Neural progenitor cell (in vitro differentiated cells): ENCODE results near the gene KIT. TPM values are rescaled to one million over a fixed set of nuclear protein-coding genes. Genes with fewer than 3 reads are reported as not detected.
A peak's percentile ranks its signal among the peaks of the same experiment; 100 is the strongest.

Experiments used
- DNase-seq: peaks from one replicate; pipeline ENCODE4 v3.0.0-alpha.2; 2016; ENCODE audit warnings: low spot score
- H2AFZ ChIP-seq: fragments of 200-600 bp; sonication (generic); replicated peaks from 2 replicates; pipeline ENCODE4 v1.6.1; 2016; ENCODE audit warnings: antibody characterized with exemption
- H3F3A ChIP-seq: fragments of 200-600 bp; sonication (generic); 2 replicates; pipeline ENCODE4 v1.6.1; 2016; ENCODE audit warnings: antibody characterized with exemption, low read depth
- H3K27ac ChIP-seq: fragments of 200-600 bp; sonication (generic); 2 replicates; pipeline ENCODE4 v1.5.1; 2016; ENCODE audit warnings: mild to moderate bottlenecking
- H3K27me3 ChIP-seq: fragments of 200-600 bp; sonication (generic); 2 replicates; pipeline ENCODE4 v1.6.1; 2016; ENCODE audit warnings: mild to moderate bottlenecking, moderate library complexity
- H3K36me3 ChIP-seq: fragments of 200-600 bp; sonication (generic); 2 replicates; pipeline ENCODE4 v1.5.1; 2016
- H3K4me1 ChIP-seq: fragments of 200-600 bp; sonication (generic); 2 replicates; pipeline ENCODE4 v1.6.1; 2016; ENCODE audit warnings: mixed run types
- H3K4me2 ChIP-seq: fragments of 200-600 bp; sonication (generic); 2 replicates; pipeline ENCODE4 v1.6.1; 2016
- H3K4me3 ChIP-seq: fragments of 200-600 bp; sonication (generic); 2 replicates; pipeline ENCODE4 v1.5.1; 2016
- H3K79me2 ChIP-seq: fragments of 200-600 bp; sonication (generic); 2 replicates; pipeline ENCODE4 v1.6.1; 2016; ENCODE audit warnings: low read depth
- H3K9ac ChIP-seq: fragments of 200-600 bp; sonication (generic); 2 replicates; pipeline ENCODE4 v1.6.1; 2016
- H3K9me3 ChIP-seq: fragments of 200-600 bp; sonication (generic); 2 replicates; pipeline ENCODE4 v1.5.1; 2016; ENCODE audit warnings: low read depth
- H4K20me1 ChIP-seq: fragments of 200-600 bp; sonication (generic); 2 replicates; pipeline ENCODE4 v1.6.1; 2016; ENCODE audit warnings: low read depth
- H3K27ac Mint-ChIP-seq: 3 replicates; pipeline ENCODE4 v1.8.0; 2021; ENCODE audit warnings: mixed read lengths
- H3K27me3 Mint-ChIP-seq: 2 replicates; pipeline ENCODE4 v1.8.0; 2022; ENCODE audit warnings: low read depth, mild to moderate bottlenecking, inconsistent platforms, moderate library complexity, mixed read lengths; ENCODE audit not compliant: insufficient read depth
- H3K36me3 Mint-ChIP-seq: 3 replicates; pipeline ENCODE4 v1.8.0; 2021; ENCODE audit warnings: mixed read lengths
- H3K4me1 Mint-ChIP-seq: 3 replicates; pipeline ENCODE4 v1.8.0; 2021; ENCODE audit warnings: mixed read lengths
- H3K4me3 Mint-ChIP-seq: 3 replicates; pipeline ENCODE4 v1.8.0; 2021; ENCODE audit warnings: mild to moderate bottlenecking, moderate library complexity, mixed read lengths
- H3K9me3 Mint-ChIP-seq: 3 replicates; pipeline ENCODE4 v1.8.0; 2020; ENCODE audit warnings: mixed read lengths
- CTCF ChIP-seq: fragments of 200-600 bp; sonication (generic); IDR thresholded peaks from 2 replicates; pipeline ENCODE4 v1.5.1; 2017; ENCODE audit warnings: antibody characterized with exemption, mild to moderate bottlenecking
- EZH2 ChIP-seq: fragments of 200-600 bp; sonication (generic); IDR thresholded peaks from 2 replicates; pipeline ENCODE4 v1.6.1; 2017; ENCODE audit warnings: antibody characterized with exemption, mild to moderate bottlenecking, moderate library complexity
- EZH2phosphoT487 ChIP-seq: fragments of 200-600 bp; sonication (generic); IDR thresholded peaks from 2 replicates; pipeline ENCODE4 v1.6.1; 2017; ENCODE audit warnings: antibody characterized with exemption
- total RNA-seq: library from RNA; depleted of rRNA; stranded (reverse); fragments of >200 nt; gene quantifications from 2 replicates; pipeline ENCODE4 v1.2.3, GENCODE V29; 2015; ENCODE audit warnings: low replicate concordance

KIT gene
- total RNA-seq, 1 donor from 2014 or later: 4.6 TPM

- H3K27me3 Mint-ChIP-seq: peaks cover 5% of the 10 kb centered on the region
- H3K36me3 Mint-ChIP-seq: no peaks in the 10 kb centered on the region
- no peak overlapping the region for H2AFZ ChIP-seq
- H3K4me3 ChIP-seq: no peak overlapping the region
- no peak overlapping the region for H3K4me2 ChIP-seq
- H3K4me1 ChIP-seq: peaks cover 2% of the 10 kb centered on the region
- peaks cover 29% of the 10 kb centered on the region for H3K27me3 ChIP-seq
- H3F3A ChIP-seq: no peaks in the 10 kb centered on the region
- H3K27ac Mint-ChIP-seq: no peak overlapping the region
- no peak overlapping the region for H3K4me3 Mint-ChIP-seq
- H3K9me3 Mint-ChIP-seq: no peaks in the 10 kb centered on the region
- no peaks in the 10 kb centered on the region for H3K79me2 ChIP-seq
- H3K9me3 ChIP-seq: no peaks in the 10 kb centered on the region
- no peak for DNase-seq
- no peak overlapping the region for H3K9ac ChIP-seq
- H3K36me3 ChIP-seq: no peaks in the 10 kb centered on the region
- TF ChIP-seq CTCF: no peak
- TF ChIP-seq EZH2: no peak
- TF ChIP-seq EZH2phosphoT487: no peak
- no peak overlapping the region for H3K27ac ChIP-seq
- no peaks in the 10 kb centered on the region for H4K20me1 ChIP-seq
- peaks cover 11% of the 10 kb centered on the region for H3K4me1 Mint-ChIP-seq
Observed at GRCh38 chr4:54651050-54651449, 6.7 kb upstream of the KIT start.

DNA sequence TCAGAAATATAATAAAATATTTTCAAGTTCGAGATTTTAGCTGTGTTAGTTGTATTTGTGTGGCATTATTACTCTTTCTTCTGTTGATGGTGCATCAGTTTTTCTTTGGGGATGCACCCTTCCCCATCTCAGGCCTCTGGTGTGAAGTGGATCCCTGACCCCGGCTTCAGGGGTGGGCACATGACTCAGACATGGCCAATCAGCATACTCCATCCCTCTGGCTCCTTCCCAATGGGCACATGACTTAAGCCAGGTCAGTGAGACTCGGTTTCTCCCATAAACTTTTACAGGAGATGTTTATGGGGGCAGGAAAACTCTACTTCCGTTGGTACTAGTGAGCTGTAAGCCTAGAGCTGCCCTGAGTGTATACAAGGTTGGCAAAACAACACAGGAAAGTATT, 3.0 kb upstream of the KIT start:
- H3K9me3 Mint-ChIP-seq: no peaks in the 10 kb centered on the region
- TF ChIP-seq EZH2 (no peak), EZH2phosphoT487 (no peak), CTCF (no peak)
- no peaks in the 10 kb centered on the region for H3K36me3 ChIP-seq
- no peak overlapping the region for H3K4me3 Mint-ChIP-seq
- H3K9ac ChIP-seq: no peak overlapping the region
- H3K4me2 ChIP-seq: no peak overlapping the region
- H3K27ac Mint-ChIP-seq: no peak overlapping the region
- no peak overlapping the region for H2AFZ ChIP-seq
- H3K4me3 ChIP-seq: no peak overlapping the region
- H3K9me3 ChIP-seq: no peaks in the 10 kb centered on the region
- H4K20me1 ChIP-seq: no peaks in the 10 kb centered on the region
- H3K27me3 Mint-ChIP-seq: peaks cover 24% of the 10 kb centered on the region
- H3K27me3 ChIP-seq: peaks cover 66% of the 10 kb centered on the region
- H3K4me1 ChIP-seq: peaks cover 15% of the 10 kb centered on the region
- DNase-seq: no peak
- peaks cover 25% of the 10 kb centered on the region for H3F3A ChIP-seq
- H3K27ac ChIP-seq: no peak overlapping the region
- H3K36me3 Mint-ChIP-seq: no peaks in the 10 kb centered on the region
- peaks cover 21% of the 10 kb centered on the region for H3K4me1 Mint-ChIP-seq
- no peaks in the 10 kb centered on the region for H3K79me2 ChIP-seq

DNA sequence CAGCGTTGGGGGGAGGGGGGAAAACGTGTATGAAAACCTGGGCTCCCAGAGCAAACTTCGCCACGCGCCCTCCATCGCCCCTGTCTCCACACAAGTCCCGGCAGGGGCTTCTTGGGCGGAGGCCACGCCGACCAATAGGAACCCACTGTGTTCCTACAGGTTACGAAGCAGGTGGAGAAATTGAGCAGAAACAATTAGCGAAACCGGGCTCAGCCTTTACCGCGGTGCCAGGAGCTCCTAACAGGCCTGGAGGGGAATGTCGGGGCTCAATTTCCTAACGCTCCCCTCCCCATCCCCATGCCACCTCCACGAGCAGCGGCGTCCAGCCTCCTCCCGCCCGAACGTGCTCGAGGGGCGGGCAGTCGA, 589 bp upstream of the KIT start:
- Mint-ChIP-seq H3K36me3 (peaks cover 5% of the 10 kb centered on the region), H3K27me3 (peaks cover 29% of the 10 kb centered on the region), H3K4me1 (peaks cover 39% of the 10 kb centered on the region), H3K9me3 (no peaks in the 10 kb centered on the region), H3K27ac (no peak overlapping the region), H3K4me3 (peak overlapping the region; percentile 94)
- H4K20me1 ChIP-seq: peaks cover 5% of the 10 kb centered on the region
- peaks cover 29% of the 10 kb centered on the region for H3F3A ChIP-seq
- H3K27me3 ChIP-seq: peaks cover 90% of the 10 kb centered on the region
- no peaks in the 10 kb centered on the region for H3K36me3 ChIP-seq
- H3K9ac ChIP-seq: no peak overlapping the region
- H3K9me3 ChIP-seq: no peaks in the 10 kb centered on the region
- H3K4me1 ChIP-seq: peaks cover 16% of the 10 kb centered on the region
- H3K4me2 ChIP-seq: peak overlapping the region; percentile 90
- no peaks in the 10 kb centered on the region for H3K79me2 ChIP-seq
- DNase-seq: peak; percentile 42
- TF ChIP-seq EZH2phosphoT487 (peak; percentile 74), CTCF (no peak), EZH2 (no peak)
- H3K4me3 ChIP-seq: peak overlapping the region; percentile 64
- H3K27ac ChIP-seq: no peak overlapping the region
- H2AFZ ChIP-seq: peak overlapping the region; percentile 87
